Measurements from ENCODE around the gene MAP3K21.

The MAP3K21 gene

DNA sequence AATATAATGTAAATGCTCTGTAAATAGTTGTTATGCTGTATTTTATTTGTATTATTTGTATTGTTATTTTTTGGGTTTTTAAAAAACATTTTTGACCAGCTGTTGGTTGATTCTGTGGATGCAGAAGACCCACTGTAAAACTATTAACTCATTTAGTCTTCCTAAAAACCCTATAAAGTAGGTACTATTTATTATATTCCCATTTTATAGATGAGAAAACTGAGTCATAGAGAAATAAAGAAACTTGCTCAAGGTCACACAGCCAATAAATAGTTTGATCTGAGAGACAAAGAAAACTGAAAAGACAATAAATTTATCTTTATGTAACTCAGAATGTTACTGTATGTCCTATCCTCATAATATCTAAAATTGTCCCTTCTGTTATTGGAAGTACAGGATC, 1.2 kb upstream of the MAP3K21 start:
- Histone ChIP-seq H3K4me2 (ENCODE audit: insufficient read depth, low read length) (no peak overlapping the region), H3K9me3 (ENCODE audit: insufficient read depth, low read length, severe bottlenecking) (no peaks in the 10 kb centered on the region), H2AFZ (ENCODE audit: low read depth, low read length) (no peak overlapping the region), H3K9ac (ENCODE audit: low read depth, low read length) (no peak overlapping the region), H3K79me2 (ENCODE audit: insufficient read depth, low read length) (no peaks in the 10 kb centered on the region), H4K20me1 (ENCODE audit: insufficient read depth, low read length) (no peaks in the 10 kb centered on the region), H3K27me3 (ENCODE audit: insufficient read depth, low read length, poor library complexity) (peaks cover 6% of the 10 kb centered on the region), H3K4me1 (ENCODE audit: insufficient read depth, low read length) (peaks cover 14% of the 10 kb centered on the region), H3K36me3 (ENCODE audit: insufficient read depth, low read length) (no peaks in the 10 kb centered on the region), H3K4me3 (ENCODE audit: low read depth in 1 of 2, low read length in 2 of 2) (no peak overlapping the region), H3K27ac (ENCODE audit: low read length) (no peak overlapping the region)
- TF ChIP-seq, protein P1, sequence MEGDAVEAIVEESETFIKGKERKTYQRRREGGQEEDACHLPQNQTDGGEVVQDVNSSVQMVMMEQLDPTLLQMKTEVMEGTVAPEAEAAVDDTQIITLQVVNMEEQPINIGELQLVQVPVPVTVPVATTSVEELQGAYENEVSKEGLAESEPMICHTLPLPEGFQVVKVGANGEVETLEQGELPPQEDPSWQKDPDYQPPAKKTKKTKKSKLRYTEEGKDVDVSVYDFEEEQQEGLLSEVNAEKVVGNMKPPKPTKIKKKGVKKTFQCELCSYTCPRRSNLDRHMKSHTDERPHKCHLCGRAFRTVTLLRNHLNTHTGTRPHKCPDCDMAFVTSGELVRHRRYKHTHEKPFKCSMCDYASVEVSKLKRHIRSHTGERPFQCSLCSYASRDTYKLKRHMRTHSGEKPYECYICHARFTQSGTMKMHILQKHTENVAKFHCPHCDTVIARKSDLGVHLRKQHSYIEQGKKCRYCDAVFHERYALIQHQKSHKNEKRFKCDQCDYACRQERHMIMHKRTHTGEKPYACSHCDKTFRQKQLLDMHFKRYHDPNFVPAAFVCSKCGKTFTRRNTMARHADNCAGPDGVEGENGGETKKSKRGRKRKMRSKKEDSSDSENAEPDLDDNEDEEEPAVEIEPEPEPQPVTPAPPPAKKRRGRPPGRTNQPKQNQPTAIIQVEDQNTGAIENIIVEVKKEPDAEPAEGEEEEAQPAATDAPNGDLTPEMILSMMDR (IDR thresholded peaks at IDR 0.05; ENCODE audit: borderline replicate concordance, extremely low read depth, low read length, poor library complexity, severe bottlenecking), result no peak
- TF ChIP-seq EZH2 (IDR thresholded peaks at IDR 0.05; ENCODE audit: borderline replicate concordance, low read depth, low read length, severe bottlenecking), result no peak
- DNase-seq (no peak), ATAC-seq (ENCODE audit: insufficient read depth, low read depth) (no peak)

DNA sequence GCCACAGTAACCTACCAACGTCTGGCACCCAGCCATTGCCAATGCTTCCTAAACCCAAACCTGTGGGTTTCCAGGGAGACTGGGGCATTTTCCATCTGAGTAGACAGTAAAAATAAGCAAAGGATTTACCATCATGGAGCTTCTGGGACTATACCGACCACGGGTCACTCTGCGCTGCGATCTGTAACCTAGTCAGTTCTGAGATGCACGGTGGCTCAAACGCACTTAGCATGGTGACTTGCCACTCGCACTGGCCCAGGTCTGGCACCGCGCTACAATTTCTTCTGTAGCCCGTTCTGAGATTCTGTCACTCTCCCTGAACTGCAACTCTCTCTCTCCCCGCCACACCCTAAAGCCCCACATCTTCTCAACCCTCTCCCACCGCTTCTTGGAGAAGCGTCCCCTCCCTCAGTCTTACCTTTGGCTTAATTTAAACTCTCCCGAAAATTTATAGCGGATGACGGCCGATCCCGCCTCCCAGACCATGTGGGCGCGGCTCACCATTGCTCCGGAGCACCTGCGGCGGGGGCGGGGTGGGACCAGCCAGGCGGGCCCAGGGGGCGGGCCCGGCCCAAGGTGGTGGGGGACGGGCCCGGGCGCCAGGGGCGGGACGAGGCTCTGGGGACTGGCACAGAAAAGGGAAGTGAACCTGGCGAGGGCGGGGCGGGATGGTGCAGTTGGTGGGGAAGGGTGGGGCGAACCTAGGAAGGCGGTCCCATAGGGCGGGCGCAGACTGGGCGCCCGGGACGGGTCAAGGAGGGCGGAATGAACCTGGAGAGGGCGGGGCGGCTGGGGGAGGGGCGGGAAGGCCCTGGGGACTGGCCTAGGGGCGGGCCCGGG, 493 bp upstream of the MAP3K21 start:
- no peaks in the 10 kb centered on the region for H3K36me3 ChIP-seq (ENCODE audit: insufficient read depth, low read length)
- H4K20me1 ChIP-seq (ENCODE audit: insufficient read depth, low read length), result no peaks in the 10 kb centered on the region
- DNase-seq, result peak; percentile 66
- H3K4me1 ChIP-seq (ENCODE audit: insufficient read depth, low read length), result peaks cover 14% of the 10 kb centered on the region
- H3K27ac ChIP-seq (ENCODE audit: low read length), result no peak overlapping the region
- ATAC-seq (ENCODE audit: insufficient read depth, low read depth), result peak; percentile 86
- peaks cover 6% of the 10 kb centered on the region for H3K27me3 ChIP-seq (ENCODE audit: insufficient read depth, low read length, poor library complexity)
- peak overlapping the region; percentile 30 for H3K4me2 ChIP-seq (ENCODE audit: insufficient read depth, low read length)
- no peaks in the 10 kb centered on the region for H3K79me2 ChIP-seq (ENCODE audit: insufficient read depth, low read length)
- no peak overlapping the region for H2AFZ ChIP-seq (ENCODE audit: low read depth, low read length)
- H3K4me3 ChIP-seq (ENCODE audit: low read depth in 1 of 2, low read length in 2 of 2), result no peak overlapping the region
- peak; percentile 31 for TF ChIP-seq EZH2 (IDR thresholded peaks at IDR 0.05; ENCODE audit: borderline replicate concordance, low read depth, low read length, severe bottlenecking)
- TF ChIP-seq, protein P1 (IDR thresholded peaks at IDR 0.05; ENCODE audit: borderline replicate concordance, extremely low read depth, low read length, poor library complexity, severe bottlenecking), result no peak
- H3K9me3 ChIP-seq (ENCODE audit: insufficient read depth, low read length, severe bottlenecking), result no peaks in the 10 kb centered on the region
- H3K9ac ChIP-seq (ENCODE audit: low read depth, low read length), result no peak overlapping the region

DNA sequence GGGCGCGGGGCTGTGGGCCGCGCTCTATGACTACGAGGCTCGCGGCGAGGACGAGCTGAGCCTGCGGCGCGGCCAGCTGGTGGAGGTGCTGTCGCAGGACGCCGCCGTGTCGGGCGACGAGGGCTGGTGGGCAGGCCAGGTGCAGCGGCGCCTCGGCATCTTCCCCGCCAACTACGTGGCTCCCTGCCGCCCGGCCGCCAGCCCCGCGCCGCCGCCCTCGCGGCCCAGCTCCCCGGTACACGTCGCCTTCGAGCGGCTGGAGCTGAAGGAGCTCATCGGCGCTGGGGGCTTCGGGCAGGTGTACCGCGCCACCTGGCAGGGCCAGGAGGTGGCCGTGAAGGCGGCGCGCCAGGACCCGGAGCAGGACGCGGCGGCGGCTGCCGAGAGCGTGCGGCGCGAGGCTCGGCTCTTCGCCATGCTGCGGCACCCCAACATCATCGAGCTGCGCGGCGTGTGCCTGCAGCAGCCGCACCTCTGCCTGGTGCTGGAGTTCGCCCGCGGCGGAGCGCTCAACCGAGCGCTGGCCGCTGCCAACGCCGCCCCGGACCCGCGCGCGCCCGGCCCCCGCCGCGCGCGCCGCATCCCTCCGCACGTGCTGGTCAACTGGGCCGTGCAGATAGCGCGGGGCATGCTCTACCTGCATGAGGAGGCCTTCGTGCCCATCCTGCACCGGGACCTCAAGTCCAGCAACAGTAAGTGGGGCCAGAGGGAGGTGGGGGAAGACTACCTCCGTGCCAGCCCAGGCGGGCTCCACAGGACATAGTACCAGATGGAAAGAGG, 808 bp downstream of the MAP3K21 start:
- H3K9ac ChIP-seq (ENCODE audit: low read depth, low read length), result peak overlapping the region; percentile 49; the same call in 1 of the 2 replicates
- TF ChIP-seq, protein P1 (IDR thresholded peaks at IDR 0.05; ENCODE audit: borderline replicate concordance, extremely low read depth, low read length, poor library complexity, severe bottlenecking), result no peak
- TF ChIP-seq EZH2 (IDR thresholded peaks at IDR 0.05; ENCODE audit: borderline replicate concordance, low read depth, low read length, severe bottlenecking), result no peak
- ATAC-seq (ENCODE audit: insufficient read depth, low read depth) (peak; percentile 34), DNase-seq (peak; percentile 6)
- peak overlapping the region; percentile 84 for H3K4me2 ChIP-seq (ENCODE audit: insufficient read depth, low read length)
- peak overlapping the region; percentile 65 for H2AFZ ChIP-seq (ENCODE audit: low read depth, low read length)
- no peaks in the 10 kb centered on the region for H4K20me1 ChIP-seq (ENCODE audit: insufficient read depth, low read length)
- peaks cover 14% of the 10 kb centered on the region for H3K4me1 ChIP-seq (ENCODE audit: insufficient read depth, low read length)
- no peaks in the 10 kb centered on the region for H3K79me2 ChIP-seq (ENCODE audit: insufficient read depth, low read length)
- H3K9me3 ChIP-seq (ENCODE audit: insufficient read depth, low read length, severe bottlenecking), result no peaks in the 10 kb centered on the region
- H3K27me3 ChIP-seq (ENCODE audit: insufficient read depth, low read length, poor library complexity), result no peaks in the 10 kb centered on the region
- no peak overlapping the region for H3K27ac ChIP-seq (ENCODE audit: low read length)
- H3K36me3 ChIP-seq (ENCODE audit: insufficient read depth, low read length), result no peaks in the 10 kb centered on the region
- peak overlapping the region in 1 of 2 experiments; percentile 55; a peak in 3 of 4 replicates for H3K4me3 ChIP-seq (ENCODE audit: low read depth in 1 of 2, low read length in 2 of 2)
